SKM-1 treated with dmso at 0.1 percent for 144 hours (cell line): ENCODE results near the gene BCR.

Experiments
- DNase-seq: peaks from one replicate; lab custom pipeline; 2025; ENCODE audit not compliant: unreplicated experiment; lab: John Stamatoyannopoulos, UW

The BCR gene

DNA sequence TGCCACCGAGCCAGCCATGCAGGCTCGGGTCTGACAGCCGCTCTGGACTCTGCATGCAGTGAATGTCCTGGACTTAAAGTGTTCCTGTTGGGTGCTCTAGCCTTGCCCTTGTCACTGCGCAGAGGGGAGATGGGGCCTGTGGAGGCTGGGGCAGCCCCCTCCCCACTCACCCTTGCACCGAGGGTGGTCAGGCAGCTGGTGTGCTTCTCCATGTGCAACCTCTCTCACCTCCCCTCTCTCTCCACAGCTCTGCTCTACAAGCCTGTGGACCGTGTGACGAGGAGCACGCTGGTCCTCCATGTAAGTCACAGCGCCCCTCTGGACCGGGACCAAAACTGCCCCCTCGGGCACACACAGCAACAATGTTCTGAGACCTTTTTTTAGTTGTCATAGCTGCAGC lies 92.5 kb downstream of the BCR start:
- DNase-seq = no peak

DNA sequence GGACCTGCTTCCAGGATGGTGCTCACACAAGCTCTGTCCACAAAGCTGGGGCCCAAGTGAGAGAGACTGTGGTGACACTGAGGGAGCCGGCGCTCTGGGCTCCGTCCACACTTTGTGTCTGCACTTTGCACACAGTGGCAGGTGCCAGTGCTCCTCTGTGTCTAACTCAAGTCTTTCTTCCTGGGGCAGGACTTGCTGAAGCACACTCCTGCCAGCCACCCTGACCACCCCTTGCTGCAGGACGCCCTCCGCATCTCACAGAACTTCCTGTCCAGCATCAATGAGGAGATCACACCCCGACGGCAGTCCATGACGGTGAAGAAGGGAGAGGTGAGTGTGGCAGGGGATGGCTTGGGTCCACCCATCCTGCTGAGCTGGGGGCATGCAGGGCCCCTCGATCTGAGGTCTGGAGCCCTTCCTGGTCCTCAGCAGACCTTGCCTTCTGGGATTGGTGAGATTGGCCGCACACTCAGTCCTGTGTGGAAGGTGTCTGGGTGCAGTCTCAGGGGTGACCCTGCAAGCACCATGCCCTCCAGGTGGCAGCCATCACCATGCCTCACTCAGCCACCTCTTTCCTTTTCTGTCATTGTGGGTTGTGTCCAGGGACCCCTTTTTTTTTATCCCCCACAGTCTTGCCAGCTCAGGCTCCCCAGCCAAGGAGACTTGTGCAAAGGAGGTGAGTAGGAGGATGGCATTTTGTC lies 93.3 kb downstream of the BCR start:
- no peak for DNase-seq

DNA sequence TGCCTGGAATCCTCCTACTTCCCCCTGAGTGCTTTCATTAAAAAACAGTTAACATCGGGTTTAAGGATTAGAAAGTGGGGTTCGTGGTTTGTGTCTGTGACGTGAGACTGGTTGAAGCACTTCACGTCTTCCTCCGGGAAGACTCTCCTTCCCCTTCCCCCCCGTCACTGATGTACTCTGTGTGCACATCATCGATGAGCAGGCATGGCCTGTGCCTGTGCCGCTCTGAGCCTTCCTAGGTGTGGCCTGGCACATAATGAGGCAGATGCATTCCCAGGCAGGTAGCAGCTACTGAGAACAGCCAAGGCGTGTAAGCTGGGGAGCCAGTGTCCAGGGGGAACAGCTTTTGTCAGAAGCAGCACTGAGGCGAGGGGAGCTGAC lies 93.8 kb downstream of the BCR start:
- no peak for DNase-seq

DNA sequence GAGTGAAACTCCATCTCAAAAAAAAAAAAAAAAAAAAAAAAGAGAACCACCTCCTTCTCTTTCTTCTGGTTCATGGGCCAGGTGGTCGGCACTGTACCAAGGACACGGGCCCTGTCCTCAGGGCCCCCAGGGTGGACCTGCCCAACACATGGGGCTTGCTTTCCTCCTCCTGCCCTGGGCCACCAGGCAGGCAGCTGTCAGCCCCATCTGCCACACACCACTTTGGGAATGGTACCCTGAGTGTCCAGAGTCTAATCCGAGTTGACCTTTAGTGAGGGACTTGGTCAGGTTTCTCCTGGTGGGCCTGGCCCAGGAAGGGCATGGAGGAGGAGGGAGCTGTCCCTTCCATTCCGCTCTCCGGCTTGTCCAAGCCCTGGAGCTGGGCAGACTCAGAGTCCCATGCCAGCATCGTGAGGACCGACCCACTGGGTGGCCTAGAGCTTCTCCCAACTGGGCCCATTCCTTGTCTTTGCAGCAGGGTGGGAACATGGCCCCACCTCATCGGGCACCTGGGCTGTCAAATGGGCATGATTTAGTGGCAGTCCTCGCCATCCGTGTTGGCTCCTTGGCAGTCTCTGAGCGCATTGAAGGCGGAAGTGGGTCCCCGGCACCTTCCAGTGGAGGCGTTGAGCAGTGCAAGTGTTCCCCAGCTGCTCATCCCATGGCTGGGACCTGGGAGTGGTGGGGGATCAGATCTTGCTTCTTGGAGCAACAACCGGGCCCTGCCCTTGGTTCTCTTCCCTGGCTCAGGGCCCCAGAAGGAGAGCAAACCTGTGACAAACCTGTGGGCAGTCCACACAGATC lies 94.8 kb downstream of the BCR start:
- DNase-seq = no peak

DNA sequence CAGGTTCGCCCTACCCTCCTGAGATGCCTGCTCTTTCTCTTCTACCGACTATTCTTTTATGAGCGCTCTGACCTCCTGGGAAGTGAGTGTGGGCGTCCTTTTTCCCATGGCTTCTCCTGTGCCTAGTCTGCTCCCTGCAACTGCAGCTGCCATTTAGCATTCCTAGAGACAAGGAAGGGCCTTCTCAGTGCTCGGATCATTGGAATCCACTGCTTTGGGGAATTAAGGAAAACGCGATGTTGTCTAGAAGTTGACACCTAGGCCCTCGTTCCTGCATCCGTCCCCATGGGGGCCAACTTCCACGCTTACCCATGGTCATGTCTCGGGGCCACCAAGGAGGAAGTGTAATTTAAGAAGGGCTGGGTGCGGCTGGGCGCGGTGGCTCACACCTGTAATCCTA lies 95.4 kb downstream of the BCR start:
- DNase-seq = no peak

DNA sequence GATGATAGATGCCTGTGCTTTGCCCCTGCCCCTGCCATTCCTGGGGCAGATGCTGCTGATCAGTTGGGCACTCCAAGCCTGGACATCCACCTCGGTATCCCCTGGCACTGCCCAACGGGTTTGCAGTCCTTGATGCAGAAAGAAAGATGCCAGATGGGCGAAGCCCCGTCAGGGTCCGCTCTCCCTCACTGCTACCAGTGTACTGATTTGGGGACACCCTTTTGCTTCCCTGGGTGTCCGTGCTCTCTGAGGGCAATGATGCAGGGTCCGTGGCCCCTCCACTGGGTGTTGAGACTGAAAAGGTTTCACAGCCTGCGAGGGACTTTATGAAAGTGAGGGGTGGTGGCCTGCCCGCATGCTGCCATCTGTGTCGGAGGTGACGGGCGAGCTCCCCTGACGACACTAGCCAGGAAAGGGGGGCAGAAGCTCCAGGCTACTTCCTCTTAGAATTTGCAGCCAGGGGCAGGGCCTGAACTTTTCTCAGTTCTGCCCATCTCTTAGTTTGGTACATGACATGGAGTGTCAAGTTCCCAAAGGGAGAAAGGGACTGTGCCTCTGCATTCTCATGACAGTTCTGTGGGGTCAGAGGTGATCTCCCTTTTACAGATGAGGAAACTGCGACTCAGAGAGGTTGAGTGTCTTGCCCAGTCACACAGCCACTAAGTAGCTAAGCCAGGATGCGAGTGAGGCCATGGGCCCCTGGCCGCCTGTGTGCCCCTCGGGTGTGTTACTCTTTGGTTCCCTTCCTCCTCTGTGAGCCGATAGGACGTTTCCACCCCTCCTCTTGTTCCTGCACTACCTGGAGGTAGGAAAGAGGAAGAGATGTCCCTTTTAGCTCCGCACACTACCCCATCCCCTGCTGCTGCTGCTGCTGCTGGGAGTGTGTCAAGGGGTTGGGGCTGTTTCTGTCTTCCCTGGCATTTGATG lies 96.6 kb downstream of the BCR start:
- DNase-seq = no peak

DNA sequence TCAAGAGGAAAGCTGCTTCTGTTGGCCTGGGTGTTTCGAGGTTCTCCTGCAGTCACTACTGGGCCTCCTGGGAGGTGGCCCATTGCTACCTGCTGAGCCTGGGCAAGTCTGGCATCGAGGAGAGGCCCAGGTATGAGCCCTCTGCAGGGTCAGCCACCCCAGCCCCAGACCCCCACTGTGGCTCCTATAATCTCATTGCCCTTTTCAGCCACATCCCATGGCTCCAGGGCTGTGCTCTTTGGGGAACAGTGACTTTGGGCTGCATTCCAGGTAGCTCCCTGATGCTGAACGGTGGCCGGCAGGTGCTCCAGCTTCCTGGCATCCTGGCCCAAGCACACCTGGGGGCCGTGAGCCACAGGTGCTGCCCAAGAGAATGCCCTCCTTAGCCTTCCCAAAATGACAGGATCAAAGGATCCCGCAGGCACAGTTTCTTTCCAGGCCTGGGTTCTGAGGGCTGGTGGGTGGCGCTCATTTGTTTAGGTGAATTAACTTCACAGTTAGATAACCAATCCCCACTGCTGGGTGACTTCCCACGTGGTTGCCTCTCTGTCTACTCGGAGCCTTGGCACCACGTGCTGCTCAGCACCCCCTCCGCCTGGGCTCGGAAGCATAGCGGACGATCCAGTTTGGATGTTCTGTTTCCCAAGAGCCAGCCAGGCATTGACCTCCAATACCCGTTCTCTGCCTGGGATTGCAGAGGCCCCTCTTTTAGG lies 97.4 kb downstream of the BCR start:
- no peak for DNase-seq

DNA sequence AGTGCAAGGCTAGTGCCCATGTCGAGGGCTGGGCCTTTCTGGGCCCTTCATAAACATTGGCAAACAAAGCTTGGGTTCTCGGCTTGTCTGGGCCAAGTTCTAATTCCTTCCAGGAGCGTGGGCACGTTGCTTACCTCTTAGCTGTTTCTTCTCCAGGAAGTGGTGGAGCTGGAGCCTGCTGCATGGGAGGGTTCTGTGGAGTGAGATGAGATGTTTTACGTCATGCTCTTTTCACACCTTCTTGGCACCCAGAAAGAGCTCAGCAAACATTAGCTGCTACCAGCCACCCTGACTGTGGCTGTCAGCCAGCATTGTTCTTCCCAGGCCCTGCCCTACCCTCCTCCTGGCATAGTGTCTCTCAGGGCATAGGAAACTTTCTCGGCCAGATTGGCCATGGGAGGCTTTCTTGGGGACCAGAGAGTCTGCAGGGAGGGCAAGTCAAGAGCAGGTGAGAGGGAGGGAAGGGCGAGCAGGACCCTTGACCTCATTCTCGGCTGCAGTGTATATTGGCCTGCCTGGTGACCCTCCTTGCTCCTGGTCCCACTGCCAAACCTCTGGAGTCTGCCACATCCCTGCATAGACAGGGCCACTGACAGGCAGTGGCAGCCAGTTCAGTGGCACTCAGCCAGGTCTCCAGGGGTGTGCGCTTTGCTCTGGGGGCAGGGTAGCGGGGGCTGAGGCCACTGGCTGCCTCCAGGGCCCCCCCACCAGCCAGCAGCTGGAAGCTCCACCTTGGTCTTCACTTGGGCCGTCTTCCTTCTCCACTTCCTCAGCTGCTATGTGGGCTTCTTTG lies 98.8 kb downstream of the BCR start:
- no peak for DNase-seq

DNA sequence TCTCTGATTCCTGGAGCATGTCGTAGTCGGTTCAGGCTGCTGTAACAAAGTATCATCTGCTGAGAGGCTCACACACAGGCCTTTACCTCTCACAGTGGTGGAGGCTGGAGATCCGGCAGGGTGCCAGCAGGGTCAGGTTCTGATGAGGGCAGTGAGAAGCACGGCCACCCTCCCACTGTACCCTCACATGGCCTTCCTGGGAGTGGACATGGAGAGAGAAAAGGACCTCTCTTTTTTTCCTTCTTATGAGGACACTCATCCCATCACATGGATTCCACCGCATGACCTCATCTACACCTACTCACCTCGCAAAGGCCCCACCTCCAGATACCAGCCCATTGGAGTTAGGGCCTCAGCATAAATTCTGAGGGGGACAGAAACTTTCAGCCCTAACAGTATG lies 99.5 kb downstream of the BCR start:
- DNase-seq = no peak

DNA sequence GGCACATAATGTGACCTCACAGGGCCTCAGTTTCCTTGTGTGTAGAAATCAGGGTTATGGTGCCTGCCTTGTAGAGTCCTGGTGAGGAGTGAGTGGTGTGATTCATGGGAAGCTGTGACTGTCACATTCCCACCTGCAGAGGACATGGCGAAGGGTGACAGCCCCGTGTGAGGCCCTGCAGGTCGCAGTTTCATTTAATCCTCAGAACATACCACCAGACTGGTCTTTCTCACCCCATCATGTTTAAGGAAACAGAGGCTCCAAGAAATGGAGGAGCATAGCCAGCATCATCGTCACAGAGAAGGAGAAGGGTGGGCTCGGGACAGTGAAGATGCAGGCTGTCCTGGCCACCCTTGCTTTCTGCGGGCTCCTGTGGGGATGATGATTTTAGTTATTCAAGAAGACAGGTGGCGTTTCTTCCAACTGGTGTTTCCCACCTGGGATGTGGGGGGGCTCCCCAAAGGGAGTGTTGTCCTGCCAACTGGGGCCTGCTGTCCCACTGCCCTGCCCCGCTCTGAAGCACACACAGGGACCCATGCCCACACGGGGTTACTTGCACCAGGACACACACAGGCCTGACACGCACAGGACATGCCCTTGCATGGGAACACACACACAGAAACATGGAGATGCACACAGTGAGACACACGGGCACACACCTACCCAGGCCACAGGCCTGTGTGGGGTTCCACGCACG lies 100.2 kb downstream of the BCR start:
- DNase-seq = no peak

DNA sequence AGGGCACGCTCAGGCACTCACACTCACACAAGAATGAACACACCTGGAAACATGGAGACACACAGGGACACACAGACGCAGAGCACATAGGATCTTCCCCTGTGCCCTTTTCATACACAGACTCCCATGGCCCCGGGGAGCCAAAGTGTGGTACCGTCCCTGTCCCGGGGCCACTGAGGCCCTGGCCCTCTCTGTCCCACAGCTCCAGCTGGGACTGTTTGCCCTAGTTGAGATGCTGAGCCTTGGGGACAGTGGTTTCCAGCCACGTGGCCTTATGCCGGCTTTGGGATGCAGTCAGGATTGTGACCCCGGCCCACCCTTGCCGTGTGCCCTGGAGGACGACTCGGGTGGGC lies 100.7 kb downstream of the BCR start:
- no peak for DNase-seq

DNA sequence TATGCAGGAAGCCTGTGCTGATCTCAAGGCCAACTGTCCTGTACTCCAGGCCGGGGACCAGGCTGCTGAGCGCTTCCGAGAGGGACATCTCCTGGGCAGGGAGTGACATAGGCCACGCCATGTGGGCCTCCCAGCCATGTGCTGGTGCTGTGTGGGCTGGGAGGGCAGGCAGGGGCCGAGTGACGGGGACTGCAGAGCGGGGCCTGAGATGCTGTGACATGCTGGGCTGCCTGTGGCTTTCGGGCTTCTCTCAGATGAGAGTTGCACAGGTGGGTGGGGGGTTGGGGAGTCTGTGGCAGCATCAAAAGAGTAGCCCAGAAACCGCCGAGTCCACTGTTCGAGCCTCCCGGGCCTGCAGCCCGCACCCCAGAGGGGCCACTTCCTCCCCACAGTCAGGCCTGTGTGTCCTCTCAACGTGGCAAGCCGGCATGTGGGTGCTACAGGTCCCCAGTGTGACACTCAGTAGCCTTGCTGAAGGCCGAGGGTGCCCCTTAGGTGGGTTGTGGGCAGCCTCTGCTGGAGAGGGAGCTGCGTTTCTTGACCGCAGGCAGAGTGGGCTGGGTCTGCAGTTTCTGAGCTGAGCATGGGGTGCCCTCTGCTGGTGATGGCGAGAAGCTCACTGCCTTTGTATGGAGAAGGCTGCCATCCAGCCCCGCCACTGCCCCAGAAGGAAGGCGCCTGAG lies 101.2 kb downstream of the BCR start:
- DNase-seq = peak; percentile 64

DNA sequence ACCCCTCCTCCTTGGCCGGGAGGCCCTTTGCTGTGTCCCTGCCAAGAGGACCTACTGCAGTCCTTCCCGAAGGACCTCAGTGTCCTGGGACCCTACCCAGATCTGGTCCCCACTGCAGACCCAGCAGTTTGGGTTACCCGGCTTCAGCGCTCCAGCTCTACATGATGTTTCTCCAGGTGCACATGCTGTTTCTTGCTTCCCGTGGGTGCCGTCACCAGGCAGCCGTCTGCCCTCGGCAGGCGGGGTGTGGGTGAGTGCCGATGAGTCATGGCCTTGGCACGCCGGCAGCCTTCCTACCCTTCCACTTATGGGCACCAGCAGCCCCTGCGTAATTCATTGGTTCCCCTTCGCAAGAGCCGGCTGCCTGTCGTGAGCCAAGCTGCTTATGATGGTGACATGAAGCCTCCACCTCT lies 101.8 kb downstream of the BCR start:
- no peak for DNase-seq

DNA sequence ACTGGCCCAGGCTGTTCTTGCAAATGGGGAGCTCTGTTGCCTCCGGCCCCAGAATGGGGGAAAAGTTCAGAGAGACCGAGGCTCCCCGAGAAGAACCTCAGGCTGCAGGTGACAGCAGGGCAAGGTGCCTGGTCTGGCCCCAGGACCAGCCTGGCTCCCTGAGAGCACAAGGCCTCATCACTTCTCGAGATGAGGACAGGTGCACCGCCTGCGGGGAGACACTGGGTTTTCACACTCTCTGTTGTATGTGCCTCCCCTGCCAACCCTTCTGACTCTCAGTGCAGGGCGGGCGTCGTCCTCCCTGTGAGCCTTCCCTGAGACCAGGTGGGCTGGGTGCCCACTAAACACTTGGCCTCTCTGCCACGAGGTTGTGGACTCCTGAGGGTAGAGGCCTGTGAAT lies 102.2 kb downstream of the BCR start:
- no peak for DNase-seq

DNA sequence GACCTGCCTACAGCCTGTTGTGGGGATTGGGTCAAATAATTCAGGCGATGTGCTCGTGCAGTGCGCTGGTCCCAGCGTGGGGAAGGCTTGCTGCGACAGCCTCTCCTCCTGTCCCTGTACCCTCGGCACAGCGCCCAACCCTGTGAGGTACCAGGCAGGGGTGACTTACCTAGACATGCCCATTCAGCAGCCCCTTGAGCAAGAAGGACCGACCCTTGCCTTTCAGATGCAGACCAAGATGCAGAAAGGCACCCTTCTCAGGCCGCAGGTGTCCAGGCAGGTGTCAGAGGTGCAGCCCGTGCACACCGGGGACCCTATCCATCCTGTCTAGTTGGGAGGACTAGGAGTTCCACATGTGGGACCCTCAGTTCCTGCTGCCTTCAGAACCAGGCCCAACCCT lies 102.7 kb downstream of the BCR start:
- DNase-seq = no peak

DNA sequence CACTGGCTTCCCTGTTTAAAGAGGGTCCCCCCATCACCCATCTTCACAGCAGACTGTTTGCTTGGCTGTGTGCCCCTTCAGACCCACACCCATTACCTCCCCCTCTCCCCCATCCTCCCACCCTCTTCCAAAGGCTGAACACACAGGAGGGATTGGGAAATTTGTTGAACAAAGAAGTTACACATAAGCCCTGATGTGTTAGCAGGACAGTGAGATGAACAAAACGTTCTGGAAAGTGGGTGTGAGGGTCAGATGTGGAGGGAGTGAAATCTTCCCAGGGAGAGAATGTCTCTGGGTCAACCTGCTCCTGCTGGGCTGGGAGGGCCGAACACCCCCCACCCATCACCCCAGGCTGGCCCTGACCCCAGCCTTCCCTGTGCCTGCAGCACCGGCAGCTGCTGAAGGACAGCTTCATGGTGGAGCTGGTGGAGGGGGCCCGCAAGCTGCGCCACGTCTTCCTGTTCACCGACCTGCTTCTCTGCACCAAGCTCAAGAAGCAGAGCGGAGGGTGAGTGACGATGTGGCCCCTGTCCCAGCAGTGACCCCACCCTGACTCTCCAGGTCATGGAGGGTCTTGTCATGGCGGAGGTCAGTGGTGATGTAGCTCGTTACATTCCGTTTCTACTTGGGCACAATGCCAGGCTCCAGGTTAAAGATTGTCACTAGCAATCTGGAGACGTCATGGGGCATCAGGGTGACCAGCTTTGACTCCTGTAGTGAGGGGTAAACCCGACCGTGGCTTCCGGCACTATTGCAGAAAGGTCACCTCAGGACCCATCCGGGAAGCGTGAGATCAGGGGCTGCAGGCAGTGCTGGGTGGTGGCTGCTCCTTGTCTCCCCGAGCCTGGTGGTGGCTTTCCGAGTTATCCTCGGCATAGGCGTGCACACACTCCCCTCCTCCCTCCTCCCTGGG lies 103.5 kb downstream of the BCR start:
- DNase-seq = no peak

DNA sequence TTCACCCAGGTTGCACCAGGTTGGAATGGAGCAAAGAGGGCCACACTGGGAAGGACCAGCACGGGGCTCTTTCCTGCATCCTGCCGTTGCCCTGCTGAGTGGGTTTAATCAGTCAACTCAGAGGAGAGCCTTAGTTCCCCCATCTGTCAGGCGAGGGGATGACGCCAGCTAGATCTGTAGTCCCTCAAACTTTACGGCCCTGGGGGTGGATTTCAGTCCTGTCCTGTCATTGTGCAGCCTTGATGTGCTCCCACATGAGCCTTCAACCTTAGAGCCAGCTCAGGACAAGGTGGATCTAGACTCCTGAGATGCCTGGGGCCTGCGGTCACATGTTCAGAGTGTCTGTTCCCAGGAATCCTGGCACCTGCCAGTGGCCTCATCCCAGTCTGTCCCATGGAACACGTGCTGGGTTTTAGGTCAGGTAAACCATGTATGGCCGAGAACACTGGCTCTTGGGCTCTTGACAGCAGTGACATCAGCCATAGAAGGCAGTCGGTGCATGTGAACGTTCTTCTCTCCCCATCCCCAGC lies 104.3 kb downstream of the BCR start:
- no peak for DNase-seq

DNA sequence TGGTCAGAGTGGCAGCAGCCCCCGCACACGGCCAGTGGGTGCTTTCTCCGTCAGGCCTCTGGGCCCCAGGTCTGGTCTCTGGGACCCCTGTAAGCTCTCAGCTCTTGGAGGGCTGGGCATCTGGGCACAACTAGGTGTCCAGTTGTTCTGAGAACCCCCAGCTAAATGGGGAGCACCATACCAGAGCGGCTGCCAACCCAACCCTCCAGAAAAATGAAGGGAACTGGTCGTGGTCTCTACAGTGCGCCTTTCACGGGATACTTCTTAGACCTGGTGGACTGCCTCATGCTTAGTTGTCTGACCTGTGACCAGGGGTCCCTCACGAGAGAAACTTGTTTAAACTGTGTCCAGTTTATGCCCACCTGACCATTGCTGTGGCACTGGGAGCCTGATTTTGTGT lies 104.9 kb downstream of the BCR start:
- DNase-seq = no peak
